GM06990 (cell line): ENCODE measurements around the gene SUPT6H.

Source experiments
- DNase-seq: peaks from one replicate; pipeline ENCODE4 v3.0.0-alpha.2; 2011; ENCODE audit not compliant: insufficient read length; ENCODE audit errors: extremely low read depth
- H3K27me3 ChIP-seq: replicated peaks from 2 replicates; pipeline ENCODE4 v1.6.0; 2011; ENCODE audit warnings: low read length; ENCODE audit not compliant: control insufficient read depth, insufficient read depth
- H3K36me3 ChIP-seq: 2 replicates; pipeline ENCODE4 v1.5.1; 2011; ENCODE audit warnings: low read length; ENCODE audit not compliant: control insufficient read depth, insufficient read depth
- H3K4me3 ChIP-seq: replicated peaks from 2 replicates; pipeline ENCODE4 v1.5.1; 2011; ENCODE audit warnings: low read depth, mild to moderate bottlenecking, control low read depth, low read length
- TF ChIP-seq, protein P1 (sequence below): IDR thresholded peaks from 2 replicates; pipeline ENCODE4 v1.5.1; 2011; ENCODE audit warnings: low read length, control low read depth, mild to moderate bottlenecking, inconsistent platforms; ENCODE audit not compliant: insufficient read depth, poor library complexity, severe bottlenecking

The SUPT6H gene

GRCh38 chr17:28710861-28711722 lies 49.1 kb downstream of the SUPT6H start:
- TF ChIP-seq, protein P1, sequence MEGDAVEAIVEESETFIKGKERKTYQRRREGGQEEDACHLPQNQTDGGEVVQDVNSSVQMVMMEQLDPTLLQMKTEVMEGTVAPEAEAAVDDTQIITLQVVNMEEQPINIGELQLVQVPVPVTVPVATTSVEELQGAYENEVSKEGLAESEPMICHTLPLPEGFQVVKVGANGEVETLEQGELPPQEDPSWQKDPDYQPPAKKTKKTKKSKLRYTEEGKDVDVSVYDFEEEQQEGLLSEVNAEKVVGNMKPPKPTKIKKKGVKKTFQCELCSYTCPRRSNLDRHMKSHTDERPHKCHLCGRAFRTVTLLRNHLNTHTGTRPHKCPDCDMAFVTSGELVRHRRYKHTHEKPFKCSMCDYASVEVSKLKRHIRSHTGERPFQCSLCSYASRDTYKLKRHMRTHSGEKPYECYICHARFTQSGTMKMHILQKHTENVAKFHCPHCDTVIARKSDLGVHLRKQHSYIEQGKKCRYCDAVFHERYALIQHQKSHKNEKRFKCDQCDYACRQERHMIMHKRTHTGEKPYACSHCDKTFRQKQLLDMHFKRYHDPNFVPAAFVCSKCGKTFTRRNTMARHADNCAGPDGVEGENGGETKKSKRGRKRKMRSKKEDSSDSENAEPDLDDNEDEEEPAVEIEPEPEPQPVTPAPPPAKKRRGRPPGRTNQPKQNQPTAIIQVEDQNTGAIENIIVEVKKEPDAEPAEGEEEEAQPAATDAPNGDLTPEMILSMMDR = no peak
- H3K4me3 ChIP-seq = peak overlapping the region; percentile 73
- peaks cover 4% of the 10 kb centered on the region for H3K36me3 ChIP-seq
- H3K27me3 ChIP-seq = no peaks in the 10 kb centered on the region
- DNase-seq = peak; percentile 90

DNA sequence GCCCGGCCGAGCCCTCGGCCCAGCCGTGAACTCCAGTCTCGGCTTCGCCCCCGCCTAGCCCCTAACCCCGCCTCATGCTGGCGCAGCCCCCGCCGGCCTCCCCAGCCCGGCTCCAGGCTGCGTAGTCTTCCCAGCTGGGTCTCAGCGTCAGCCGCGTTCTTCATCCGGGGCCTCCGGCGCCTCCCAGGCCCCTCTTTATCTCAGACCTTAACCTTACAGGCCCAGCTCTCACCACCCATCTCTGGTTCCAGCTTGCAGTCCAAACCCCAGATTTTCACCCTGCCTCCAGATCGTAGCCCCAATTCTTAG lies 49.7 kb downstream of the SUPT6H start, which contains the start of gene PROCA1:
Gene PROCA1, minus strand, starts transcription at position 166 of the 309 bp plus-strand sequence. CDS start 228 bp downstream, outside the sequence.
- Histone ChIP-seq H3K4me3 (peak within 1 kb of the TSS; percentile 73), H3K36me3 (no peaks in the 10 kb centered on the region), H3K27me3 (no peaks in the 10 kb centered on the region)
- no peak for DNase-seq
- TF ChIP-seq, protein P1 = no peak

DNA sequence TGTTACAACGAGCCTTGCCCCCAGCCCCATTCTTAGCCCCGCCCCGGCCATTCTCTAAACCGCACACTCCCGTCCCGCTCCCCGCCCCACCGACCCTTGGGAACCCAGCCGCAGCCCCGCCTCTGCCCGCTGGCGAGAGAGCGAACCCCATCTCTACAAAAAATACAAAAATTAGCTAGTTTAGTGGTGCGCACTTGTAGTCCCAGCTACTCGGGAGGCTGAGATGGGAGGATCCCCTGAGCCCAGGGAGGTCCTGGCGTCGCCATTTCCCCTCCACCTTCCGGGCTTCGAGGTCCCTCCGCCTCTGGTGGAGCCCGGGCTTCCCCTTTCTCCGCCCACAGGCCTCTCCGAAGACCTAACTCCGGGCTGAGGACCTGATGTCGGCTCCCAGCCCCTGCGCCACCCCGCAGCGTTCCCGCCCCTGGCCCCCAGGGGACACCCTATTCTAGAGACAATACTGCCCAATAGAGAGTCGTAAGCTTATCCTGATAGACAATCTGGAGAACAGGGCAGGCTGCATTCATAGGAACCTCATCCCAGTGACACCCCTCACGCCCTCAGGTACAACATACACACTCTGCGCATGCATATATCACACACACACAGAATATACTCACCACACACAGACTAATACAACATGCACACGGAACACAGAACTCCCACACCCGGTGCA lies 50.2 kb downstream of the SUPT6H start:
- peak; percentile 75 for DNase-seq
- Histone ChIP-seq H3K27me3 (no peaks in the 10 kb centered on the region), H3K4me3 (peak overlapping the region; percentile 73), H3K36me3 (no peaks in the 10 kb centered on the region)
- TF ChIP-seq, protein P1 = peak; percentile 16

- Histone ChIP-seq H3K36me3 (no peaks in the 10 kb centered on the region), H3K4me3 (no peak overlapping the region), H3K27me3 (no peaks in the 10 kb centered on the region)
- TF ChIP-seq, protein P1 = no peak
- no peak for DNase-seq
Observed at GRCh38 chr17:28712705-28713415, 50.9 kb downstream of the SUPT6H start.

DNA sequence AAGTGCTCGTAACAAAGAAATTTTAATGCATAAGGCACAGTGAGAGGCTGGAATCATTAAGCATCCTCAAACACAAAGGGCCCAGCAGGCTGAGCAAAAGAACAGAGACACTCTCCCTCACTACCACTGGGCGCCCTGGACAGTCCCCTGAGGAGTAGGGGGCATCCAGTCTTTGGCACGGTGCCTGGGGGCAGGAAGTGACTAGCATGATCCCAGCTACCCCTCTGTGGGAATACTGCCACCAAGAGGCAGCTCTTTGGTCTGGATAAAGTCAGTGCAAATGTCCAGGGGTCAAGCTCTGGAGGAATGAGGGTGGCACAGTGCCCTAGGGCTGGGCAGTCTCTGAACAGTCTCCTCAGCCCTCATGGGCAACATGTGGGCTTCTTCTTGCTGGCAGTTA lies 52.3 kb downstream of the SUPT6H start:
- Histone ChIP-seq H3K4me3 (no peak overlapping the region), H3K27me3 (no peaks in the 10 kb centered on the region; the same call in 1 of the 2 replicates), H3K36me3 (no peaks in the 10 kb centered on the region)
- DNase-seq = no peak
- TF ChIP-seq, protein P1 = no peak
